ENCODE measurements around the gene DNAL1. TPM values are rescaled to one million over a fixed set of nuclear protein-coding genes. Genes with fewer than 3 reads are reported as not detected.
A peak's percentile ranks its signal among the peaks of the same experiment; 100 is the strongest.

The DNAL1 gene
- total and polyA plus RNA-seq, 2 of the 13 experiments (the other 11 are each of a cell fraction or from before 2014, with no cell fraction given), result 1.4 to 13.3 TPM

- no peak for TF ChIP-seq ZZZ3 (CRISPR knock-in tag; IDR thresholded peaks at IDR 0.05; ENCODE audit: borderline replicate concordance)
- TF ChIP-seq ZNF441 (CRISPR knock-in tag; IDR thresholded peaks at IDR 0.05; ENCODE audit: borderline replicate concordance), result peak; percentile 26; the same call in 1 of the 2 replicates
- peak; percentile 72 for TF ChIP-seq ZNF574 (CRISPR knock-in tag; IDR thresholded peaks at IDR 0.05)
- no peak; the same call in 1 of the 2 replicates for TF ChIP-seq HOXA5 (CRISPR knock-in tag; IDR thresholded peaks at IDR 0.05)
- TF ChIP-seq FOXC1 (CRISPR knock-in tag; IDR thresholded peaks at IDR 0.05; ENCODE audit: borderline replicate concordance), result peak; percentile 70; the same call in 1 of the 2 replicates
- TF ChIP-seq HDAC2 (CRISPR knock-in tag; IDR thresholded peaks at IDR 0.05), result no peak
- peak; percentile 61; the same call in 1 of the 2 replicates for TF ChIP-seq SP5 (CRISPR knock-in tag; IDR thresholded peaks at IDR 0.05; ENCODE audit: borderline replicate concordance, low read depth)
- TF ChIP-seq, protein P1, sequence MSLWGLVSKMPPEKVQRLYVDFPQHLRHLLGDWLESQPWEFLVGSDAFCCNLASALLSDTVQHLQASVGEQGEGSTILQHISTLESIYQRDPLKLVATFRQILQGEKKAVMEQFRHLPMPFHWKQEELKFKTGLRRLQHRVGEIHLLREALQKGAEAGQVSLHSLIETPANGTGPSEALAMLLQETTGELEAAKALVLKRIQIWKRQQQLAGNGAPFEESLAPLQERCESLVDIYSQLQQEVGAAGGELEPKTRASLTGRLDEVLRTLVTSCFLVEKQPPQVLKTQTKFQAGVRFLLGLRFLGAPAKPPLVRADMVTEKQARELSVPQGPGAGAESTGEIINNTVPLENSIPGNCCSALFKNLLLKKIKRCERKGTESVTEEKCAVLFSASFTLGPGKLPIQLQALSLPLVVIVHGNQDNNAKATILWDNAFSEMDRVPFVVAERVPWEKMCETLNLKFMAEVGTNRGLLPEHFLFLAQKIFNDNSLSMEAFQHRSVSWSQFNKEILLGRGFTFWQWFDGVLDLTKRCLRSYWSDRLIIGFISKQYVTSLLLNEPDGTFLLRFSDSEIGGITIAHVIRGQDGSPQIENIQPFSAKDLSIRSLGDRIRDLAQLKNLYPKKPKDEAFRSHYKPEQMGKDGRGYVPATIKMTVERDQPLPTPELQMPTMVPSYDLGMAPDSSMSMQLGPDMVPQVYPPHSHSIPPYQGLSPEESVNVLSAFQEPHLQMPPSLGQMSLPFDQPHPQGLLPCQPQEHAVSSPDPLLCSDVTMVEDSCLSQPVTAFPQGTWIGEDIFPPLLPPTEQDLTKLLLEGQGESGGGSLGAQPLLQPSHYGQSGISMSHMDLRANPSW (CRISPR knock-in tag; IDR thresholded peaks at IDR 0.05; ENCODE audit: borderline replicate concordance), result no peak
- TF ChIP-seq GTF3A (CRISPR knock-in tag; conservative IDR thresholded peaks at IDR 0.05), result no peak; the same call in 1 of the 2 replicates
- peak; percentile 88 for TF ChIP-seq HOXA3 (CRISPR knock-in tag; IDR thresholded peaks at IDR 0.05)
- TF ChIP-seq ZNF274 (CRISPR knock-in tag; IDR thresholded peaks at IDR 0.05), result peak; percentile 29; the same call in 1 of the 2 replicates
- no peak for TF ChIP-seq ZMYM2 (CRISPR knock-in tag; IDR thresholded peaks at IDR 0.05)
- TF ChIP-seq ZNF670 (CRISPR knock-in tag; IDR thresholded peaks at IDR 0.05; ENCODE audit: borderline replicate concordance), result no peak; the same call in 1 of the 2 replicates
- TF ChIP-seq, protein P2, sequence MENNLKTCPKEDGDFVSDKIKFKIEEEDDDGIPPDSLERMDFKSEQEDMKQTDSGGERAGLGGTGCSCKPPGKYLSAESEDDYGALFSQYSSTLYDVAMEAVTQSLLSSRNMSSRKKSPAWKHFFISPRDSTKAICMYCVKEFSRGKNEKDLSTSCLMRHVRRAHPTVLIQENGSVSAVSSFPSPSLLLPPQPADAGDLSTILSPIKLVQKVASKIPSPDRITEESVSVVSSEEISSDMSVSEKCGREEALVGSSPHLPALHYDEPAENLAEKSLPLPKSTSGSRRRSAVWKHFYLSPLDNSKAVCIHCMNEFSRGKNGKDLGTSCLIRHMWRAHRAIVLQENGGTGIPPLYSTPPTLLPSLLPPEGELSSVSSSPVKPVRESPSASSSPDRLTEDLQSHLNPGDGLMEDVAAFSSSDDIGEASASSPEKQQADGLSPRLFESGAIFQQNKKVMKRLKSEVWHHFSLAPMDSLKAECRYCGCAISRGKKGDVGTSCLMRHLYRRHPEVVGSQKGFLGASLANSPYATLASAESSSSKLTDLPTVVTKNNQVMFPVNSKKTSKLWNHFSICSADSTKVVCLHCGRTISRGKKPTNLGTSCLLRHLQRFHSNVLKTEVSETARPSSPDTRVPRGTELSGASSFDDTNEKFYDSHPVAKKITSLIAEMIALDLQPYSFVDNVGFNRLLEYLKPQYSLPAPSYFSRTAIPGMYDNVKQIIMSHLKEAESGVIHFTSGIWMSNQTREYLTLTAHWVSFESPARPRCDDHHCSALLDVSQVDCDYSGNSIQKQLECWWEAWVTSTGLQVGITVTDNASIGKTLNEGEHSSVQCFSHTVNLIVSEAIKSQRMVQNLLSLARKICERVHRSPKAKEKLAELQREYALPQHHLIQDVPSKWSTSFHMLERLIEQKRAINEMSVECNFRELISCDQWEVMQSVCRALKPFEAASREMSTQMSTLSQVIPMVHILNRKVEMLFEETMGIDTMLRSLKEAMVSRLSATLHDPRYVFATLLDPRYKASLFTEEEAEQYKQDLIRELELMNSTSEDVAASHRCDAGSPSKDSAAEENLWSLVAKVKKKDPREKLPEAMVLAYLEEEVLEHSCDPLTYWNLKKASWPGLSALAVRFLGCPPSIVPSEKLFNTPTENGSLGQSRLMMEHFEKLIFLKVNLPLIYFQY (CRISPR knock-in tag; IDR thresholded peaks at IDR 0.05; ENCODE audit: borderline replicate concordance), result no peak
- no peak for TF ChIP-seq THYN1 (CRISPR knock-in tag; IDR thresholded peaks at IDR 0.05; ENCODE audit: borderline replicate concordance, low read depth)
- TF ChIP-seq SMARCC2 (IDR thresholded peaks at IDR 0.05), result no peak
- no peak for TF ChIP-seq MATR3 (CRISPR knock-in tag; IDR thresholded peaks at IDR 0.05)
- no peak; the same call in 1 of the 2 replicates for TF ChIP-seq ZMAT3 (CRISPR knock-in tag; conservative IDR thresholded peaks at IDR 0.05)
- TF ChIP-seq ZNF615 (CRISPR knock-in tag; IDR thresholded peaks at IDR 0.05; ENCODE audit: borderline replicate concordance), result no peak
- no peak for TF ChIP-seq SMAD3 (CRISPR knock-in tag; IDR thresholded peaks at IDR 0.05)
Measured at GRCh38 chr14:73713803-73714655, 69.2 kb downstream of the DNAL1 start, which contains the start of gene PNMA1 (continued).

Data from HepG2 (cell line).